Heart left ventricle (tissue), 16 donors: Measurements from ENCODE around the gene PARP1. TPM values are rescaled to one million over a fixed set of nuclear protein-coding genes. Genes with fewer than 3 reads are reported as not detected.

Experiments used
- ATAC-seq, 4 donors: fragments of 200-7000 bp; cut with Tn5 transposase; one replicate each; pipeline ENCODE4 v1.9.1; 2020 to 2022; ENCODE audit warnings: moderate library complexity in 4 of 4, mild to moderate bottlenecking in 3 of 4, moderate number of reproducible peaks in 1 of 4
- DNase-seq, 5 donors: peaks; one replicate each; pipeline ENCODE4 v3.0.0-alpha.2; 2020
- H3K27ac ChIP-seq, 12 donors: fragments of 200-600 bp; sonication (generic) in 4 of 12; one replicate each; pipeline versions ENCODE4 v1.5.0 to v1.8.0; 2016 to 2022; ENCODE audit warnings: mild to moderate bottlenecking in 2 of 12
- H3K27me3 ChIP-seq, 9 donors: fragments of 200-600 bp; sonication (generic) in 2 of 9; one replicate each; pipeline versions ENCODE4 v1.5.1 to v1.8.0; 2016 to 2022; ENCODE audit warnings: mild to moderate bottlenecking in 3 of 9
- H3K36me3 ChIP-seq, 9 donors: fragments of 200-600 bp; sonication (generic) in 2 of 9; one replicate each; pipeline versions ENCODE4 v1.5.0 to v1.8.0; 2018 to 2022; ENCODE audit warnings: mild to moderate bottlenecking in 2 of 9
- H3K4me1 ChIP-seq, 12 donors: fragments of 200-600 bp; sonication (generic) in 4 of 12; one replicate each; pipeline versions ENCODE4 v1.5.0 to v1.8.0; 2016 to 2022; ENCODE audit warnings: mild to moderate bottlenecking in 3 of 12
- H3K4me3 ChIP-seq, 12 donors: fragments of 200-600 bp; sonication (generic) in 4 of 12; one replicate each; pipeline versions ENCODE4 v1.5.0 to v1.8.0; 2017 to 2022; ENCODE audit warnings: mild to moderate bottlenecking in 9 of 12, moderate library complexity in 4 of 12
- H3K9me3 ChIP-seq, 12 donors: fragments of 200-600 bp; sonication (generic) in 4 of 12; one replicate each; pipeline versions ENCODE4 v1.5.0 to v1.8.0; 2016 to 2022; ENCODE audit warnings: mild to moderate bottlenecking in 1 of 12
- CTCF ChIP-seq, 12 donors: fragments of 200-600 bp; sonication (generic) in 4 of 12; IDR thresholded peaks; one replicate each; pipeline versions ENCODE4 v1.5.0 to v1.8.0; 2018 to 2022; ENCODE audit warnings: antibody characterized with exemption in 12 of 12, mild to moderate bottlenecking in 5 of 12
- POLR2A ChIP-seq, 2 donors: fragments of 450-650 bp; IDR thresholded peaks; one replicate each; pipeline ENCODE4 v1.6.1; 2017; ENCODE audit warnings: antibody characterized with exemption in 2 of 2, mild to moderate bottlenecking in 2 of 2, moderate library complexity in 2 of 2
- WGBS, 4 donors: extraction: QIAGEN DNeasy Blood & Tissue Kit in 2 of 4; methylation state at CpG; one replicate each; pipeline versions ENCODE4 v1.1.5 to v1.1.7; 2013 to 2018; 5-methylcytosine and 5-hydroxymethylcytosine counted together
- intact Hi-C, 10 donors: fragments of 100-400 bp; cut with DNase I; formaldehyde crosslinking; loops; one replicate each; pipeline versions ENCODE4 v1.11.1 to v1.14.2; 2022
- polyA plus RNA-seq, 2 donors: library from polyadenylated mRNA; stranded (reverse); fragments of 200-250 nt; gene quantifications; one replicate each; pipeline ENCODE4 v1.2.3, GENCODE V29; 2013
- total RNA-seq, 9 donors: library from RNA; depleted of rRNA in 2 of 9; stranded (reverse); fragments of >200 nt in 2 of 9; fragmentation: NEBNext Ultra II Directional in 3 of 9; extraction: Animal tissue kit (Norgen Biotek cat#: 25700) in 3 of 9; gene quantifications; one replicate each; pipeline versions ENCODE4 v1.1.0 to v1.2.4, GENCODE V29; 2016 to 2023
- donor health status: ischemic (EF 13 %, LVEDD 7.1; RV severe dilation, severe dysfunction).
- donor health status: healthy with polysubstance abuse.
- donor health status: DM: no; HTN: yes; CAD: no.
- donor health status: DM: no; HTN: no; CAD: no.
- donor health status: ischemic (EF 25% LVEDD 6.9; RV normal size, moderate dysfunction).
- donor health status: ischemic (EF 25% LVEDD 5.7; RV mildly dilated, moderate dysfunction).
- donor health status: healthy.
- donor health status: DM: yes; HTN: yes; CAD: no.
- donor health status: ischemic (EF 35%, LVEDD 5.7; RV mildly dilated, moderate dysfunction).
- donor health status: nonischemic (EF 11% LVEDD 7.7; RV severe dilation, severe dysfunction).
- donor health status: DM: yes; HTN: yes; CAD: no.
- donor health status: PGD.
- donor health status: ischemic (EF 29% LVEDD 5.4; RV normal size, mild dysfunction).
- donor health status: nonischemic (EF 23%, LVEDD 6.1; RV moderate dilation, normal function).

Gene PARP1
- total and polyA plus RNA-seq, 11 donors = 50.4 to 168 (median 111) TPM

DNA sequence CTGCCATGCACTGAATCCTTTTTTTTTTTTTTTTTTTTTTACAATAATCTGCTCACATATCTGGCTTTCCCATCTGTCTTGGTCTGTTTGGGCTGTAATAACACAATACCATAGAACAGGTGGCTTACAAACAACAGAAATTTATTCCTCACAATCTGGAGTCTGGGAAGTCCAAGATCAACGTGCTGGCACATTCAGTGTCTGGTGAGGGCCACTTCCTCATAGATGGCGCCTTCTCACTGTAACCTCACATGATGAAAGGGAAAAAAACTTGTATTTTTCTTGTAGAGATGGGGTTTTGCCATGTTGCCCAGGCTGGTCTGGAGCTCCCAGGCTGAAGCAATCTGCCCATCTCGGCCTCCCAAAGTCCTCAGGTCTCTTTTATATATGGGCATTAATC, 13.0 kb upstream of the PARP1 start:
- no peaks in the 10 kb centered on the region for H3K36me3 ChIP-seq
- intact Hi-C loops = loop anchor here (5.0 to 10.0 kb wide), 6 partner anchors 124 to 404 kb away; partner anchors contain the start of gene STUM (in 3 of the 10)
- H3K9me3 ChIP-seq = no peaks in the 10 kb centered on the region
- DNase-seq (no peak), ATAC-seq (no peak)
- peaks cover 0 to 9% (median 0%) of the 10 kb centered on the region in 12 donors for H3K4me1 ChIP-seq
- WGBS, 4 donors = 86 to 96% (median 90%) methylated on average over 3 of the region's 3 CpGs
- TF ChIP-seq CTCF (IDR thresholded peaks at IDR 0.05) (no peak), POLR2A (IDR thresholded peaks at IDR 0.05) (no peak)
- H3K27ac ChIP-seq = no peak overlapping the region
- H3K4me3 ChIP-seq = no peak overlapping the region
- H3K27me3 ChIP-seq = no peaks in the 10 kb centered on the region

DNA sequence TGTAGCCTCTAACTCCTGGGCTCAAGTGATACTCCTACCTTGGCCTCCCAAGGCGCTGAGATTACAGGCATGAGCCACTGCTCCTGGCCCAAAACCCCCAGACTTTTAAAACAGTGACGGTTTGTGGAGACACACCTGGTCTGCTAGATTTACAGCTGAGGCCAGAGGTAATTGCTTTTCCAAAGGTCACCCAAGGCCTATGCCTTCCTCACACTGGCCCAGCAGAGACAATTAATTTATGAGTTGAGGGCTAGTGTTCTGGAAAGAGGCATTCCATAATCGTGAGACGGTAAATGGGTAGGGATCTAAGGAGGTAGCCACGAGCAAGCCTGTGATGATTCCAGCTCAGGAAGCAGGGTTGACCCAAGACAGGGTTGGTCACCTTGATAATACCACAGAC, 12.4 kb upstream of the PARP1 start:
- WGBS, 4 donors = 87 to 95% (median 93%) methylated on average over 5 of the region's 5 CpGs
- Histone ChIP-seq H3K9me3 (no peaks in the 10 kb centered on the region), H3K27me3 (no peaks in the 10 kb centered on the region), H3K27ac (no peak overlapping the region), H3K4me3 (no peak overlapping the region), H3K36me3 (no peaks in the 10 kb centered on the region), H3K4me1 (peaks cover 0 to 8% (median 0%) of the 10 kb centered on the region in 12 donors)
- DNase-seq (no peak), ATAC-seq (no peak)
- TF ChIP-seq CTCF (IDR thresholded peaks at IDR 0.05) (no peak), POLR2A (IDR thresholded peaks at IDR 0.05) (no peak)
- intact Hi-C loops = loop anchor here (5.0 to 10.0 kb wide), 6 partner anchors 124 to 404 kb away; partner anchors contain the start of gene STUM (in 3 of the 10)

- no peak for TF ChIP-seq CTCF (IDR thresholded peaks at IDR 0.05)
- H3K4me3 ChIP-seq = no peak overlapping the region
- intact Hi-C loops = loop anchor here (5.0 to 10.0 kb wide), 6 partner anchors 125 to 405 kb away; partner anchors contain the start of gene STUM (in 3 of the 10)
- WGBS, 4 donors = 82 to 90% (median 86%) methylated on average over 11 of the region's 11 CpGs
- no peak overlapping the region for H3K27ac ChIP-seq
- H3K36me3 ChIP-seq = no peaks in the 10 kb centered on the region
- H3K27me3 ChIP-seq = no peaks in the 10 kb centered on the region
- ATAC-seq (no peak), DNase-seq (no peak)
- no peaks in the 10 kb centered on the region for H3K9me3 ChIP-seq
- peaks cover 0 to 2% (median 0%) of the 10 kb centered on the region in 12 donors for H3K4me1 ChIP-seq
Measured at GRCh38 chr1:226419284-226420029, 11.6 kb upstream of the PARP1 start.

DNA sequence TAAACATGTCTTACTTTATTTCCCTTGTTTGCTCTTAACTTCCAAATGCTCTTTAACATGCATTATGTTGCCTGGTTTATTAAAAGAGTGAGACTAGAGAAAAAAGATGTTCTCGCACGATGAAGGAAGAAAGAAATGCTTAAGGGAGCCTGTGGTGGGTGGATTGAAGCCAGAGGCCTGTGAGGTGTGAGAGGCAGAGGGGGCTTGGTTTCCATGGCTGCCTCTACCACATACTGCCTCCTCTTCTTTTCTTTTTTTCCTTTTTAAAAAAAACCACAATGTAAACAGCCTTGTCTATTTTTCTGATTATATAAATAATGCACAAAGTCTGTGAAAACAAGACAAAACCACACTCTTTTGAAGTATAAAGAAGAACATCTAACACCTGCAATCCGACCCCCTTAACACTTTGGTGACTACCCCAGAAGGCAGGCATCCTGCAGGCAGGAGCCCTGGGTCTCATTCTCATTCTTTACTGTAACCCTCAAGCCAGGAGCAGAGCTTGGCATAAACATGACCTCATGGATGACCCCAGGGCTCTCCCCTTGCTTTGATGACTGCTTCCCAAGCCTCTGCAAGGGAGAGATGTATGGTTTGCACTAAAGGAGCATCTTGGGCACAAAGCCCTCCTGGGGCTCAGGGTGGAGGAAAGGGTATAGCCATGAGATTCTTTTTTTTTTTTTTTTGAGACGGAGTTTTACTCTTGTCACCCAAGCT, 10.1 kb upstream of the PARP1 start:
- no peaks in the 10 kb centered on the region for H3K27me3 ChIP-seq
- WGBS, 4 donors = 73 to 83% (median 77%) methylated on average over 4 of the region's 4 CpGs
- H3K36me3 ChIP-seq = no peaks in the 10 kb centered on the region
- H3K27ac ChIP-seq = no peak overlapping the region
- TF ChIP-seq CTCF (IDR thresholded peaks at IDR 0.05) (no peak), POLR2A (IDR thresholded peaks at IDR 0.05) (no peak)
- no peak for DNase-seq
- no peaks in the 10 kb centered on the region for H3K4me1 ChIP-seq
- ATAC-seq = no peak
- no peak overlapping the region for H3K4me3 ChIP-seq
- intact Hi-C loops = no loop called here
- H3K9me3 ChIP-seq = no peaks in the 10 kb centered on the region
